Breast epithelium (tissue), 4 donors: ENCODE measurements around the gene BCAS3. TPM values are rescaled to one million over a fixed set of nuclear protein-coding genes. Genes with fewer than 3 reads are reported as not detected.
A peak's percentile ranks its signal among the peaks of the same experiment; 100 is the strongest.

ENCODE experiments used
- DNase-seq, 2 donors: peaks; one replicate each; pipeline ENCODE4 v3.0.0-alpha.2; 2019; ENCODE audit warnings: low spot score in 2 of 2
- H3K27ac ChIP-seq, 2 donors: fragments of 200-600 bp; sonication (generic) in 1 of 2; one replicate each; pipeline ENCODE4 v1.5.1; 2016 to 2019; ENCODE audit warnings: mild to moderate bottlenecking in 1 of 2
- H3K27me3 ChIP-seq, 2 donors: fragments of 200-600 bp; sonication (generic) in 1 of 2; one replicate each; pipeline versions ENCODE4 v1.5.1 to v1.6.0; 2017 to 2019; ENCODE audit warnings: control low read depth in 1 of 2, mild to moderate bottlenecking in 1 of 2
- H3K36me3 ChIP-seq: fragments of 200-600 bp; one replicate; pipeline ENCODE4 v1.5.1; 2019
- H3K4me1 ChIP-seq, 2 donors: fragments of 200-600 bp; sonication (generic); one replicate each; pipeline ENCODE4 v1.5.1; 2016 to 2019; ENCODE audit warnings: control low read depth in 1 of 2
- H3K4me3 ChIP-seq, 3 donors: fragments of 200-600 bp; sonication (generic); 1 replicate in 2 of 3; 2 replicates in 1 of 3; pipeline ENCODE4 v1.5.1; 2016 to 2019; ENCODE audit warnings: mild to moderate bottlenecking in 3 of 3, moderate library complexity in 2 of 3
- H3K9me3 ChIP-seq, 2 donors: fragments of 200-600 bp; sonication (generic) in 1 of 2; one replicate each; pipeline ENCODE4 v1.5.1; 2016 to 2019; ENCODE audit warnings: control low read depth in 1 of 2
- CTCF ChIP-seq, 3 donors: fragments of 450-650 bp; IDR thresholded peaks; one replicate each; pipeline ENCODE4 v1.5.1; 2016 to 2017; ENCODE audit warnings: antibody characterized with exemption in 3 of 3, mild to moderate bottlenecking in 3 of 3, moderate library complexity in 3 of 3
- POLR2A ChIP-seq: fragments of 450-650 bp; IDR thresholded peaks from one replicate; pipeline ENCODE4 v1.6.1; 2016; ENCODE audit warnings: antibody characterized with exemption, mild to moderate bottlenecking, moderate library complexity
- POLR2AphosphoS5 ChIP-seq, 3 donors: sonication (generic); formaldehyde crosslinking; IDR thresholded peaks; one replicate each; pipeline ENCODE4 v1.6.1; 2017; ENCODE audit warnings: antibody characterized with exemption in 3 of 3
- intact Hi-C: fragments of 100-400 bp; cut with DNase I; formaldehyde crosslinking; loops from one replicate; pipeline ENCODE4 v1.15.1; 2023; ENCODE audit warnings: low total_unique reads
- total RNA-seq, 3 donors: library from RNA; depleted of rRNA; stranded (reverse); fragments of >200 nt; gene quantifications; one replicate each; pipeline ENCODE4 v1.1.0, GENCODE V29; 2016

BCAS3 gene
- total RNA-seq, 3 donors from 2014 or later, result 30.8 to 47.9 (median 31.2) TPM

GRCh38 chr17:61235001-61235826 is 557.6 kb downstream of the BCAS3 start:
- Histone ChIP-seq H3K9me3 (no peaks in the 10 kb centered on the region), H3K27me3 (no peaks in the 10 kb centered on the region), H3K36me3 (no peaks in the 10 kb centered on the region), H3K4me1 (no peaks in the 10 kb centered on the region), H3K4me3 (no peak overlapping the region), H3K27ac (no peak overlapping the region)
- no peak for DNase-seq
- intact Hi-C loops, result no loop called here
- TF ChIP-seq POLR2AphosphoS5 (IDR thresholded peaks at IDR 0.05), result no peak
- no peak for TF ChIP-seq POLR2A
- TF ChIP-seq CTCF (IDR thresholded peaks at IDR 0.05), result no peak

GRCh38 chr17:61235827-61236197 is 558.2 kb downstream of the BCAS3 start:
- no peak overlapping the region for H3K27ac ChIP-seq
- TF ChIP-seq POLR2AphosphoS5 (IDR thresholded peaks at IDR 0.05) (no peak), POLR2A (no peak), CTCF (IDR thresholded peaks at IDR 0.05) (no peak)

GRCh38 chr17:61237275-61237674 is 559.6 kb downstream of the BCAS3 start:
- H3K27me3 ChIP-seq, result no peaks in the 10 kb centered on the region
- intact Hi-C loops, result no loop called here

More at GRCh38 chr17:61235827-61236197, 558.2 kb downstream of the BCAS3 start:
- DNase-seq, result peak in 1 of 2 donors; percentile 26
- H3K4me3 ChIP-seq, result no peak overlapping the region
- H3K9me3 ChIP-seq, result no peaks in the 10 kb centered on the region
- no peaks in the 10 kb centered on the region for H3K27me3 ChIP-seq
- H3K4me1 ChIP-seq, result no peaks in the 10 kb centered on the region
- H3K36me3 ChIP-seq, result no peaks in the 10 kb centered on the region
- intact Hi-C loops, result no loop called here

GRCh38 chr17:61238455-61238933 is 560.8 kb downstream of the BCAS3 start:
- Histone ChIP-seq H3K36me3 (no peaks in the 10 kb centered on the region), H3K4me3 (no peak overlapping the region), H3K27ac (no peak overlapping the region), H3K27me3 (no peaks in the 10 kb centered on the region), H3K9me3 (no peaks in the 10 kb centered on the region), H3K4me1 (no peaks in the 10 kb centered on the region)
- TF ChIP-seq POLR2AphosphoS5 (IDR thresholded peaks at IDR 0.05) (no peak), POLR2A (no peak), CTCF (IDR thresholded peaks at IDR 0.05) (no peak)
- DNase-seq, result no peak
- intact Hi-C loops, result no loop called here

More at GRCh38 chr17:61237275-61237674, 559.6 kb downstream of the BCAS3 start:
- Histone ChIP-seq H3K27ac (no peak overlapping the region), H3K36me3 (no peaks in the 10 kb centered on the region), H3K9me3 (no peaks in the 10 kb centered on the region), H3K4me1 (no peaks in the 10 kb centered on the region), H3K4me3 (no peak overlapping the region)
- TF ChIP-seq POLR2AphosphoS5 (IDR thresholded peaks at IDR 0.05) (no peak), POLR2A (no peak), CTCF (IDR thresholded peaks at IDR 0.05) (no peak)
- no peak for DNase-seq

GRCh38 chr17:61239327-61239726 is 561.7 kb downstream of the BCAS3 start:
- intact Hi-C loops, result no loop called here
- H3K9me3 ChIP-seq, result no peaks in the 10 kb centered on the region
- no peaks in the 10 kb centered on the region for H3K36me3 ChIP-seq
- no peak for DNase-seq
- no peak overlapping the region for H3K4me3 ChIP-seq
- H3K4me1 ChIP-seq, result no peaks in the 10 kb centered on the region
- TF ChIP-seq POLR2A (no peak), CTCF (IDR thresholded peaks at IDR 0.05) (no peak), POLR2AphosphoS5 (IDR thresholded peaks at IDR 0.05) (no peak)
- no peaks in the 10 kb centered on the region for H3K27me3 ChIP-seq
- no peak overlapping the region for H3K27ac ChIP-seq
